NT2/D1 (cell line): ENCODE measurements around the gene GALNT7.

Source experiments
- DNase-seq: peaks from one replicate; pipeline ENCODE4 v3.0.0-alpha.2; 2011; ENCODE audit warnings: low read depth, low spot score
- H3K27me3 ChIP-seq: 2 replicates; pipeline ENCODE4 v1.6.0; 2011; ENCODE audit warnings: mild to moderate bottlenecking; ENCODE audit not compliant: insufficient read length, insufficient read depth
- H3K36me3 ChIP-seq: 2 replicates; pipeline ENCODE4 v1.6.1; 2011; ENCODE audit warnings: mild to moderate bottlenecking, low read length, mixed read lengths; ENCODE audit not compliant: insufficient read depth, insufficient read length
- H3K4me1 ChIP-seq: 2 replicates; pipeline ENCODE4 v1.5.1; 2011; ENCODE audit not compliant: insufficient read depth, insufficient read length
- H3K4me3 ChIP-seq: 2 replicates; pipeline ENCODE4 v1.5.1; 2011; ENCODE audit warnings: low read depth; ENCODE audit not compliant: insufficient read length
- H3K9ac ChIP-seq: 2 replicates; pipeline ENCODE4 v1.6.0; 2011; ENCODE audit warnings: low read depth; ENCODE audit not compliant: insufficient read length
- H3K9me3 ChIP-seq: 2 replicates; pipeline ENCODE4 v1.5.1; 2011; ENCODE audit warnings: mild to moderate bottlenecking, low read length; ENCODE audit not compliant: insufficient read depth
- SUZ12 ChIP-seq: IDR thresholded peaks from 2 replicates; pipeline ENCODE4 v1.6.1; 2011; ENCODE audit not compliant: insufficient read length, insufficient read depth; ENCODE audit errors: extremely low read depth
- YY1 ChIP-seq: IDR thresholded peaks from 2 replicates; pipeline ENCODE4 v1.6.1; 2011; ENCODE audit not compliant: insufficient read length, insufficient read depth
- ZNF274 ChIP-seq: IDR thresholded peaks from 2 replicates; pipeline ENCODE4 v1.6.1; 2011; ENCODE audit warnings: mild to moderate bottlenecking, low read depth, low read length

Gene GALNT7

DNA sequence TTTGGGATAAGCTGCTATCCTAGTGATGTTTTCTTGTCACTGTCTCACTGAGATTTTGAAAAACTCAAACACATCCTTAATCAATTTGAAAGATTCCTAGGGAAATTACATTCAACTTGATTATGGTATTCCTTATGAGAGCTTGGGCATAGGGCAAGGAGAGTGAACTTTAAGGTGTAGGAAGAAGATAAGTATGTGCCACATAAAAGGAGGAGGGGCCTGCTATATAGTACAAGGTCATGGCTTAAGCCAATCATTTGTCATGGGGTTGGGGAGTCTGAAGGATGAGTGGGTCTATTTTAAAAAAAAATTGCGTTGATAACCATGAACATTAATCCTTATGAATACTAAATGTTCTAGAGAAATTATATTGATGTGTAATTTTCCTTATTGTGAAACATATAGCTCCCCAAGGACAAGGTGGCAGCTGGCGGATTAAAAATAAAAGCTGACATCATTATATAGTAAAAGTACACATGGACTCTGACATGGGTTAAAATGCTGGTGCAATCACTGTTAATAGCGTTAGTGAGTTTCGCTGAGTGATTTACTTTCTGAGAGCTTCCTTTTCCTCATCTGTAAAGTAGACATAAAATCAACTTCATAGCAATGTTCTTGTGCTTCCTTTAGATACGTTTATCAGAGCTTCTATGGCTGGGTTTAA, 17.4 kb downstream of the GALNT7 start:
- H3K9me3 ChIP-seq: peaks cover 16% of the 10 kb centered on the region; the same call in 1 of the 2 replicates
- TF ChIP-seq YY1: no peak
- no peak for TF ChIP-seq SUZ12
- no peak for TF ChIP-seq ZNF274
- no peak overlapping the region for H3K4me3 ChIP-seq
- no peaks in the 10 kb centered on the region for H3K27me3 ChIP-seq
- DNase-seq: no peak
- H3K4me1 ChIP-seq: no peaks in the 10 kb centered on the region
- H3K9ac ChIP-seq: no peak overlapping the region
- no peaks in the 10 kb centered on the region for H3K36me3 ChIP-seq

DNA sequence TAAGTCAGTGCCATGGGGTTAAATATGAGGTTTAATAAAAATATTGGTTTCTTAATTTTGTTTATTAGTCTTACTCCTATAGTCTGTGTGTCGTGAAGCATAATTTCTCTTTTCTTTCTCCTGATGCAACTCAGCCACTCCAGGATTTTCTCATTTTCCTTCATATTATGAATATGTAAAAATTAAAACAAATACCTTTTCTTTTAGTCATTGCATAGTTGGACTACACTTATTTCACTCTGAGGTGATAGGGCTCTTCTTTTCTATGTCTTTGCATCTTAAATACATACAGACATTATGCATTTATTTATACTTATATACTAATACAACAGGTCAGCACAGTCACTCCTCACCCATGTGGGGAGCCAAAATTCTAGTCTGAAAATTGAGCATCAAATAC, 19.1 kb downstream of the GALNT7 start:
- Histone ChIP-seq H3K9me3 (peaks cover 12% of the 10 kb centered on the region; the same call in 1 of the 2 replicates), H3K9ac (no peak overlapping the region), H3K36me3 (no peaks in the 10 kb centered on the region), H3K4me3 (no peak overlapping the region), H3K27me3 (no peaks in the 10 kb centered on the region), H3K4me1 (no peaks in the 10 kb centered on the region)
- TF ChIP-seq SUZ12: no peak
- no peak for TF ChIP-seq YY1
- TF ChIP-seq ZNF274: no peak
- no peak for DNase-seq

DNA sequence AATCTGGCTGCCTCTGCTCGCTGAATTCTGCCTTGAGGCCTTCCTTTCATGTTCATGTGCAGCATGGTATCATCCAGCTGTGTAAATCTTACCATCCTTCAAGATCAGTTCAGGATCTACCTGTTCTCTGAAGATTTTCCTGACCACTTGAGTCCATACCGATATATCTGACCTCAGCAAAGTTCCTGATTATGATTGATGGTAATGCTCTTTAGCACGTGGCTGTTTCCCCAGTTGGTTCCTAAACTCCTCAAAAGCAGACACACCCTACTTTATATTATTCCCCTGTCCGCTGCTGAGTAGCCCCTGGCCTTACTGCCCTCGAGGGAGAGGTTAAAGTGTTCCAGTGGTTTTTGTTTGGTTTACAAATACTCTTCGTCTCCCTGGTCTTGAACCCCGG, 20.0 kb downstream of the GALNT7 start:
- no peaks in the 10 kb centered on the region for H3K27me3 ChIP-seq
- TF ChIP-seq SUZ12 (no peak), ZNF274 (no peak)
- H3K4me3 ChIP-seq: no peak overlapping the region
- peaks cover 8% of the 10 kb centered on the region; the same call in 1 of the 2 replicates for H3K9me3 ChIP-seq
- no peak for DNase-seq
- no peaks in the 10 kb centered on the region for H3K4me1 ChIP-seq
- no peaks in the 10 kb centered on the region for H3K36me3 ChIP-seq
- no peak overlapping the region for H3K9ac ChIP-seq

DNA sequence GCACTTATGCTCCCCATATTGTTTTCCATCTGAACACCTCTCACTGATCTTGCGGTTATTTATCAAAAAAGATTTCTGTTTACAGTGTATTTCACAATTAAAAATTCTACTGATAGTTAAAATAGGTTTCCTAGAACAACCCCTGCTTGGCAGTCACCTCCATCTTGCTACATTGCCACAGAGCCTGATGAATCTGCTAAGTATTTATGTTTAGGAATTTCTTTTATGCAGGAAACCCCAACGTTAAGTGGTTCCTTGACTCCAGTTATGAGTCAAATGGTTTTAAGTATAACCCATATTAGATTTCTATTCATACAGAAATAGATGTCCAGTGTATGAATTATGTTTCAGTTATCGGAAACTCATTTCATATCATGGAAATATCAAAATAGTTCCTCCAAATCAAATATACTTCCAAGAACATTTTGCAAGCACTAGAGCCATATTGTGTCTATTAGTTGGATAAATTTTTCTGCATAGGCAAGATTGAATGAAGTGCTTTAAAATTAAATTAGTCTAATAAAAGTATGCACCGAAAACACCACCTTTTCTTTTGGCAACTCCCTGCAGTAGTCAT, 20.6 kb downstream of the GALNT7 start:
- DNase-seq: no peak
- Histone ChIP-seq H3K9ac (no peak overlapping the region), H3K36me3 (no peaks in the 10 kb centered on the region), H3K4me1 (no peaks in the 10 kb centered on the region), H3K4me3 (no peak overlapping the region), H3K9me3 (peaks cover 2% of the 10 kb centered on the region; the same call in 1 of the 2 replicates), H3K27me3 (no peaks in the 10 kb centered on the region)
- TF ChIP-seq ZNF274 (no peak), YY1 (no peak), SUZ12 (no peak)

DNA sequence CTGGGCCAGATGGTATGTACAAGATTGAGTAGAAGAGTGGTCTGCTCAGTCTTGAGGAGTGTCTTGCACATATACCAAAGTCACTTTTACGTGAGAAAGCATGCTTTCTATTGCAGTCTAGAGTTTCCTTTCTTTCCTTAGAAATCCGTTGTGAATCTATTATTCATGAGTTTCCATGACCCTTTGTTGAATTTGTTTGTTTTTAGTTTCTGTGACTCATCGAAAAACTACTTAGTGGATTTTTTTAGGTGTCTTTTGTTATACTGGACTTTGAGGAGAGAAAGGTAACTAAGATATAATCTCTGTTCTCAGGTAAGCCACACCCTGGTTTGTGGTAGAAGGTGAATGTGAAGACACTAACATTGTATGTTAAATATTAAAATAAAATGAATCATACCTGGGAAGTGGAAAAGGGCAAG, 23.0 kb downstream of the GALNT7 start:
- H3K27me3 ChIP-seq: no peaks in the 10 kb centered on the region
- H3K9ac ChIP-seq: no peak overlapping the region
- no peak for DNase-seq
- H3K36me3 ChIP-seq: no peaks in the 10 kb centered on the region
- H3K4me3 ChIP-seq: no peak overlapping the region
- TF ChIP-seq ZNF274: no peak
- TF ChIP-seq YY1: no peak
- TF ChIP-seq SUZ12: no peak
- H3K9me3 ChIP-seq: no peaks in the 10 kb centered on the region
- no peaks in the 10 kb centered on the region for H3K4me1 ChIP-seq

DNA sequence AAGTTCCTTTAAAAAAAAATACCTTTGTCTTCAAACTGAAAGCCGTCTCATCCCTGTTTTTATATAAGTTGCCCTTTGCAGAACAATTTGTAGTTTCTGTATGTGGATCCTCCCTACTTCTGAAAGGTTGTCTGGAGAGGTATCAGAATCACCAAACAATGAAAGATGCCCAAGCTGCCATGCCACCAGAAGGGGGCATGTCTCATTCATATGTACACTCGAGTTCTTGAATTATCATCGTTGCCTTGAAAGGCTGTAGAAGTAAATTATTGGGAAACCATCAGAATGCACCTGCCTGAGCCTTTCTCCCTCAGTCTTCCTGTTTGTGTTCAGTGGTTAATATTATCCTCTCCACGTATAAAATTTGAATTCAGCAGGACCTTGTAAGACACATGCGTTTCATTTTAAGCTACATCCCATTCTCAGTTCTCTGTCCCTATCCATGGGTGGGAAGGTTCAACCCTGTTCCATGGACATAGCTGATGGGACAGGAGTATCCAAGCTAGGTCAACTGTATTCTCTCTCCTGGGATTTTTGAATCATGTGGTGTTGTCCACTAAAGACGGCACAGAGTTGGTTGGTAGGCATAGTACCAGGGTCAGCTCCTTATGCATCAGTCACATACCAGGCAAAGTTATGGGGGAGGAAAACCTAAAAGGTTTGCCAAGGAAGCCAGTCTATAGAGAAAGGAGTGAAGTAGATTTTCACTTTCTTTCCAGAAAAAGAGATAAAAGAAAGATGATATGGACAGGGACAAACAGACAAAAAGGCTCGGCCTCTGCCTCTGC, 24.0 kb downstream of the GALNT7 start:
- no peak for TF ChIP-seq ZNF274
- TF ChIP-seq YY1: no peak
- no peak for TF ChIP-seq SUZ12
- H3K9ac ChIP-seq: no peak overlapping the region
- no peaks in the 10 kb centered on the region for H3K4me1 ChIP-seq
- H3K27me3 ChIP-seq: no peaks in the 10 kb centered on the region
- DNase-seq: no peak
- H3K9me3 ChIP-seq: no peaks in the 10 kb centered on the region
- H3K36me3 ChIP-seq: no peaks in the 10 kb centered on the region
- H3K4me3 ChIP-seq: no peak overlapping the region

DNA sequence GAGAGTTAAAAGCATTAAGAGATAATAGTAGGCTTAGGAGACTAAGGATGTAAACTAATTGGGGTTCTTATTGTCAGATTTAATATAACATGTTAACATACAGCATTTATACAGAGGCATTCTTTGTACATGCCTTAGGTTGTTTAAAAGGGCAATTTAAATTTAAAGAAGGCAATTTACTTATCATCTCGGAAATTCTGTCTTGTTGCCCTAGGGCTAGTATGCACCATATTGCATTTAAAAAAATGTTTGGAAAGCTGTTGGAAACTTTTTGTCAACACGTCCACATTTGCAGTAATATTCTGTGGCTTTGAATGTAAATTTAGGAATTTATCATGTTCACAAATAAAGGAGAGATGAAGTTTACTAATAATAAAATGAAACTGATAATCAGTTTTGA, 25.5 kb downstream of the GALNT7 start:
- Histone ChIP-seq H3K9me3 (no peaks in the 10 kb centered on the region), H3K36me3 (no peaks in the 10 kb centered on the region), H3K4me1 (no peaks in the 10 kb centered on the region), H3K9ac (no peak overlapping the region), H3K4me3 (no peak overlapping the region), H3K27me3 (no peaks in the 10 kb centered on the region)
- TF ChIP-seq YY1 (no peak), SUZ12 (no peak), ZNF274 (no peak)
- no peak for DNase-seq
